ENCODE data around the gene SH3RF3. TPM values are rescaled to one million over a fixed set of nuclear protein-coding genes. Genes with fewer than 3 reads are reported as not detected.

Gene SH3RF3
- total and polyA plus RNA-seq, 4 experiments from 2014 or later, result 0.26 to 2.2 (median 2.1) TPM; not detected in 1

- Histone ChIP-seq H3K36me3 (ENCODE audit: insufficient read depth, low read length) (no peaks in the 10 kb centered on the region), H3K27me3 (ENCODE audit: insufficient read depth, low read length) (no peaks in the 10 kb centered on the region), H3K27ac (ENCODE audit: low read depth, low read length) (no peak overlapping the region), H3K4me3 (ENCODE audit: low read length in 2 of 2) (no peak overlapping the region), H3K4me1 (ENCODE audit: insufficient read depth, low read length) (peaks cover 33% of the 10 kb centered on the region), H3K9me3 (ENCODE audit: control insufficient read depth in 1 of 2, low read length in 2 of 2) (no peaks in the 10 kb centered on the region)
- ChIA-PET POLR2A (ENCODE audit: partially characterized antibody) (no interaction called here), CTCF (ENCODE audit: partially characterized antibody) (interaction anchor here (1.0 kb wide), 1 partner anchor 13 kb away, joined by 3 read pairs; no protein-coding TSS in a partner anchor)
- intact Hi-C loops (cut with micrococcal nuclease), result no loop called here
- Mint-ChIP-seq H3K4me1 (peaks cover 12 to 31% (median 22%) of the 10 kb centered on the region in 4 donors), H3K9me3 (no peaks in the 10 kb centered on the region), H3K27ac (peak overlapping the region in 2 of 7 donors; percentile 1 to 35), H3K27me3 (peaks cover 3 to 5% of the 10 kb centered on the region in 2 donors), H3K4me3 (peak overlapping the region; percentile 15 to 79 (median 56)), H3K36me3 (no peaks in the 10 kb centered on the region)
- no peak for DNase-seq
Measured at GRCh38 chr2:109335631-109336176, 206.7 kb downstream of the SH3RF3 start.

DNA sequence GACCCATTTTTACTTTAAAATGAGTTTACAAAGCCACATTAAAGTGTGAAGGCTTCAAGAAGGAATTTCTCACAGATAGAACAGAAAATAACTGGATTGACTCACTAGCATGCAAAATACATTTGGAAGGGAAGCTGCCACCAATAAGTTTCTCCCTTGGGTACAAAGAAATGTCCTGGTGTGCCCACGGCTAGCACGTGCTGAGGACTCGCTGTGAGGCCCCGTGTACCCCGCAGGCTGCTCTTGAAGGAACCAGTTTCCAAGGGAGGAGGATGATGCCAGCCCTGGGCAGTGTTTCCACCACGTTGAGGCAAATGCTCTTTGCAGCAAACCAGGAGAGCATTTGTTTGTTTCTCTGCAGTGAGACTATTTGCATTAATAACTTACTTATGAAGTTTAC lies 207.3 kb downstream of the SH3RF3 start:
- H3K4me3 ChIP-seq (ENCODE audit: low read length in 2 of 2), result no peak overlapping the region
- H3K27ac ChIP-seq (ENCODE audit: low read depth, low read length), result no peak overlapping the region
- intact Hi-C loops (cut with micrococcal nuclease), result no loop called here
- peaks cover 33% of the 10 kb centered on the region for H3K4me1 ChIP-seq (ENCODE audit: insufficient read depth, low read length)
- H3K4me1 Mint-ChIP-seq, result peaks cover 12 to 31% (median 22%) of the 10 kb centered on the region in 4 donors
- no peaks in the 10 kb centered on the region for H3K9me3 Mint-ChIP-seq
- H3K27ac Mint-ChIP-seq, result no peak overlapping the region
- no peaks in the 10 kb centered on the region for H3K9me3 ChIP-seq (ENCODE audit: control insufficient read depth in 1 of 2, low read length in 2 of 2)
- no peaks in the 10 kb centered on the region for H3K36me3 ChIP-seq (ENCODE audit: insufficient read depth, low read length)
- no peaks in the 10 kb centered on the region for H3K27me3 ChIP-seq (ENCODE audit: insufficient read depth, low read length)
- peak overlapping the region in 1 of 8 donors; percentile 17 for H3K4me3 Mint-ChIP-seq
- DNase-seq, result no peak
- POLR2A ChIA-PET (ENCODE audit: partially characterized antibody), result no interaction called here
- H3K36me3 Mint-ChIP-seq, result no peaks in the 10 kb centered on the region
- CTCF ChIA-PET (ENCODE audit: partially characterized antibody), result interaction anchor here (1.0 kb wide), 1 partner anchor 13 kb away, joined by 3 read pairs; no protein-coding TSS in a partner anchor
- H3K27me3 Mint-ChIP-seq, result peaks cover 3 to 5% of the 10 kb centered on the region in 2 donors

DNA sequence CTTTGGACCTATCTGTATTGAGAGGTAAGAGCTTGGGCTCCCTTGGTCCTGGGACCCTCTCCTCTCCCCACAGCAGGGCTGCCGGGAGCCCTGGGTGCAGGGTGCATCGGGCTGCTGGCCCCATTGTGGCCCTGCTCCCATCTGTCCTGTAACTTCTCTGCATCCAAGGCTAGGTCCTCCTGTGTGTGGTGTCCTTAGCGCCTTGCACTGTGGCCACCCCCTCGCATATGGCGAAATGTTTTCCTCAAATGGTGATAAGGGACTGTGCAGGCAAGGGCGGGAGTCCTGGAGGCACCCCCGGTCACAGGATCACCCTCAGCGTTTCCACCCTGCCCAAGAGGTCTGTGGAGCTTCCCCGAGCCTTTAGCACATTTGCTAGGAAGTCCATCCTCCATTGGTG lies 208.2 kb downstream of the SH3RF3 start:
- CTCF ChIA-PET (ENCODE audit: partially characterized antibody), result no interaction called here
- Mint-ChIP-seq H3K4me1 (peaks cover 11 to 25% (median 21%) of the 10 kb centered on the region in 4 donors), H3K4me3 (no peak overlapping the region), H3K36me3 (no peaks in the 10 kb centered on the region), H3K27ac (no peak overlapping the region), H3K27me3 (peaks cover 3 to 5% of the 10 kb centered on the region in 2 donors), H3K9me3 (no peaks in the 10 kb centered on the region)
- no peak overlapping the region for H3K4me3 ChIP-seq (ENCODE audit: low read length in 2 of 2)
- H3K36me3 ChIP-seq (ENCODE audit: insufficient read depth, low read length), result no peaks in the 10 kb centered on the region
- H3K27me3 ChIP-seq (ENCODE audit: insufficient read depth, low read length), result no peaks in the 10 kb centered on the region
- no peaks in the 10 kb centered on the region for H3K9me3 ChIP-seq (ENCODE audit: control insufficient read depth in 1 of 2, low read length in 2 of 2)
- peaks cover 27% of the 10 kb centered on the region for H3K4me1 ChIP-seq (ENCODE audit: insufficient read depth, low read length)
- no peak for DNase-seq
- intact Hi-C loops (cut with micrococcal nuclease), result no loop called here
- POLR2A ChIA-PET (ENCODE audit: partially characterized antibody), result no interaction called here
- H3K27ac ChIP-seq (ENCODE audit: low read depth, low read length), result no peak overlapping the region

DNA sequence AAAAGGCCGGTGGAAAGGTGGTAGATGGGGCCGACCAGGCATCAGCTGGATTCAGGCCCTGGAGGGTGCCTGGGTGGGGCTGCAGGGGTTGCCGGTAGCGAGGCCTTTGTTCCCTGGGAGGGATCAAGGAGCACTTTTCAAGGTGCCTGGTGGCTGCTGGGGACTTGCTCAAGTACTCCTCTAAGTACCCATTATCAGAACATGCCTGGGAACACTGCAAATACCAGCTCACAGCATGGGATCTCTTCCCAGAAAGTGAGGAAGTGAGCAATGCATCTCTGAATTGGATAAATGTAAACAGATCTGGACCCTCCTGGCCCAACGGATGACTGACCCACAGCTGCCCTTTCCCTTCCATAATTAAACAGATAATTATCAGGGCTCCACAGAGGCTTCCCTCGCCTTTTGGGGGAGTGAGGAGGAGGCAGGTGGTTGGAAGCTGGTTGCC lies 210.5 kb downstream of the SH3RF3 start:
- no peaks in the 10 kb centered on the region for H3K27me3 ChIP-seq (ENCODE audit: insufficient read depth, low read length)
- peaks cover 6 to 14% (median 12%) of the 10 kb centered on the region in 4 donors for H3K4me1 Mint-ChIP-seq
- DNase-seq, result no peak
- peaks cover 3 to 5% of the 10 kb centered on the region in 2 donors for H3K27me3 Mint-ChIP-seq
- no peak overlapping the region for H3K4me3 ChIP-seq (ENCODE audit: low read length in 2 of 2)
- ChIA-PET CTCF (ENCODE audit: partially characterized antibody) (no interaction called here), POLR2A (ENCODE audit: partially characterized antibody) (interaction anchor here (1.2 kb wide), 1 partner anchor 11 kb away, joined by 3 read pairs; no protein-coding TSS in a partner anchor)
- intact Hi-C loops (cut with micrococcal nuclease), result no loop called here
- H3K27ac ChIP-seq (ENCODE audit: low read depth, low read length), result no peak overlapping the region
- no peaks in the 10 kb centered on the region for H3K36me3 ChIP-seq (ENCODE audit: insufficient read depth, low read length)
- H3K27ac Mint-ChIP-seq, result no peak overlapping the region
- H3K4me3 Mint-ChIP-seq, result no peak overlapping the region
- no peaks in the 10 kb centered on the region for H3K9me3 Mint-ChIP-seq
- H3K4me1 ChIP-seq (ENCODE audit: insufficient read depth, low read length), result peaks cover 16% of the 10 kb centered on the region
- no peaks in the 10 kb centered on the region for H3K36me3 Mint-ChIP-seq
- no peaks in the 10 kb centered on the region for H3K9me3 ChIP-seq (ENCODE audit: control insufficient read depth in 1 of 2, low read length in 2 of 2)

DNA sequence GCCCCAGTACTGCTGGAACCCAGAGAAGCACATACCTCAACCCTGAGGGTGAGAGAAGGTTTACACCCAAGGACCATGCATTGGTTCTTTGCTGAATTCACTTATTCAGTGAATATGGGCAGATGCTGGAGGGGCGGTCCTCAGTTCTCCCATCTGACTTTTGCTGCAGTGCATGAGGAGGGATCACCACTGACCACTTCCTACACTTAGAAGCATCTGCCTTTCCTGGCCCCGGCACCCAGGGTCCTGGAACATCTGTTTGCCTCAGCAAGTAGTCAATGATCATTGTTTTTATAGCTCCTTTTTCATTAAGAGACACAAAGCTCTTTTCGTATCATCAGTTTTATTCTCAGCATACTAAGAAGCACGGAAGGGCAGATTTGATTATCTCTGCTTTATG lies 211.4 kb downstream of the SH3RF3 start:
- no peak for DNase-seq
- no peak overlapping the region for H3K27ac Mint-ChIP-seq

GRCh38 chr2:109341355-109342255 lies 212.6 kb downstream of the SH3RF3 start:
- Histone ChIP-seq H3K4me1 (ENCODE audit: insufficient read depth, low read length) (peaks cover under 1% of the 10 kb centered on the region), H3K4me3 (ENCODE audit: low read length in 2 of 2) (no peak overlapping the region), H3K36me3 (ENCODE audit: insufficient read depth, low read length) (no peaks in the 10 kb centered on the region), H3K27ac (ENCODE audit: low read depth, low read length) (no peak overlapping the region), H3K27me3 (ENCODE audit: insufficient read depth, low read length) (no peaks in the 10 kb centered on the region), H3K9me3 (ENCODE audit: control insufficient read depth in 1 of 2, low read length in 2 of 2) (no peaks in the 10 kb centered on the region)
- no peak overlapping the region for H3K4me3 Mint-ChIP-seq
- H3K27ac Mint-ChIP-seq, result no peak overlapping the region
- intact Hi-C loops (cut with micrococcal nuclease), result no loop called here
- ChIA-PET POLR2A (ENCODE audit: partially characterized antibody) (no interaction called here), CTCF (ENCODE audit: partially characterized antibody) (no interaction called here)
- peaks cover 0 to 6% (median 2%) of the 10 kb centered on the region in 4 donors for H3K4me1 Mint-ChIP-seq
- H3K9me3 Mint-ChIP-seq, result no peaks in the 10 kb centered on the region
- H3K36me3 Mint-ChIP-seq, result no peaks in the 10 kb centered on the region
- no peak for DNase-seq
- peaks cover 2 to 3% of the 10 kb centered on the region in 2 donors for H3K27me3 Mint-ChIP-seq

More for the DNA sequence above, 211.4 kb downstream of the SH3RF3 start:
- POLR2A ChIA-PET (ENCODE audit: partially characterized antibody), result no interaction called here
- Mint-ChIP-seq H3K9me3 (no peaks in the 10 kb centered on the region), H3K27me3 (peaks cover 3% of the 10 kb centered on the region in 2 donors), H3K4me3 (no peak overlapping the region), H3K36me3 (no peaks in the 10 kb centered on the region), H3K4me1 (peaks cover 5 to 12% (median 10%) of the 10 kb centered on the region in 4 donors)
- H3K27me3 ChIP-seq (ENCODE audit: insufficient read depth, low read length), result no peaks in the 10 kb centered on the region
- H3K36me3 ChIP-seq (ENCODE audit: insufficient read depth, low read length), result no peaks in the 10 kb centered on the region
- CTCF ChIA-PET (ENCODE audit: partially characterized antibody), result interaction anchor here (1.0 kb wide), 1 partner anchor 9 kb away, joined by 3 read pairs; no protein-coding TSS in a partner anchor
- H3K27ac ChIP-seq (ENCODE audit: low read depth, low read length), result no peak overlapping the region
- peaks cover 13% of the 10 kb centered on the region for H3K4me1 ChIP-seq (ENCODE audit: insufficient read depth, low read length)
- H3K4me3 ChIP-seq (ENCODE audit: low read length in 2 of 2), result no peak overlapping the region
- intact Hi-C loops (cut with micrococcal nuclease), result no loop called here
- no peaks in the 10 kb centered on the region for H3K9me3 ChIP-seq (ENCODE audit: control insufficient read depth in 1 of 2, low read length in 2 of 2)

- peaks cover 0 to 6% (median 2%) of the 10 kb centered on the region in 4 donors for H3K4me1 Mint-ChIP-seq
Measured at GRCh38 chr2:109342256-109342850, 213.3 kb downstream of the SH3RF3 start.

More at GRCh38 chr2:109342256-109342850, 213.3 kb downstream of the SH3RF3 start:
- DNase-seq, result no peak
- ChIA-PET CTCF (ENCODE audit: partially characterized antibody) (no interaction called here), POLR2A (ENCODE audit: partially characterized antibody) (no interaction called here)
- no peak overlapping the region for H3K4me3 ChIP-seq (ENCODE audit: low read length in 2 of 2)
- no peak overlapping the region for H3K27ac ChIP-seq (ENCODE audit: low read depth, low read length)
- no peak overlapping the region for H3K4me3 Mint-ChIP-seq
- no peaks in the 10 kb centered on the region for H3K36me3 ChIP-seq (ENCODE audit: insufficient read depth, low read length)
- no peaks in the 10 kb centered on the region for H3K27me3 ChIP-seq (ENCODE audit: insufficient read depth, low read length)
- peaks cover 2 to 3% of the 10 kb centered on the region in 2 donors for H3K27me3 Mint-ChIP-seq
- intact Hi-C loops (cut with micrococcal nuclease), result no loop called here
- no peaks in the 10 kb centered on the region for H3K9me3 Mint-ChIP-seq
- H3K36me3 Mint-ChIP-seq, result no peaks in the 10 kb centered on the region
- H3K27ac Mint-ChIP-seq, result no peak overlapping the region
- H3K9me3 ChIP-seq (ENCODE audit: control insufficient read depth in 1 of 2, low read length in 2 of 2), result no peaks in the 10 kb centered on the region
- peaks cover 3% of the 10 kb centered on the region for H3K4me1 ChIP-seq (ENCODE audit: insufficient read depth, low read length)
